Measurements from ENCODE around the gene IL2.

IL2 gene
- total RNA-seq, result 0.48 to 2,481 reads per million in 2 experiments

GRCh38 chr4:122456231-122457116 lies at the start of gene IL2:
TSS of gene IL2 (minus strand) at chr4:122456725. CDS start at chr4:122456440, 285 bp downstream.
- no peak for DNase-seq (ENCODE audit: low read depth)

- DNase-seq (ENCODE audit: low read depth), result no peak
These were observed 46.7 kb upstream of the IL2 start for GRCh38 chr4:122503214-122503613.

- no peak for DNase-seq (ENCODE audit: low read depth)
These were observed 44.5 kb upstream of the IL2 start for GRCh38 chr4:122500852-122501501.

- DNase-seq (ENCODE audit: low read depth), result no peak
These were observed 32.5 kb upstream of the IL2 start for GRCh38 chr4:122489061-122489460.

GRCh38 chr4:122483481-122483880 lies 27.0 kb upstream of the IL2 start:
- DNase-seq (ENCODE audit: low read depth), result no peak

- DNase-seq (ENCODE audit: low read depth), result no peak
These were observed 25.4 kb upstream of the IL2 start for GRCh38 chr4:122481766-122482405.

GRCh38 chr4:122480655-122481487 lies 24.3 kb upstream of the IL2 start:
- DNase-seq (ENCODE audit: low read depth), result no peak

- DNase-seq (ENCODE audit: low read depth), result no peak
These were observed 23.5 kb upstream of the IL2 start for GRCh38 chr4:122479935-122480416.

GRCh38 chr4:122476745-122477144 lies 20.2 kb upstream of the IL2 start:
- no peak for DNase-seq (ENCODE audit: low read depth)

GRCh38 chr4:122476126-122476525 lies 19.6 kb upstream of the IL2 start:
- no peak for DNase-seq (ENCODE audit: low read depth)

- no peak for DNase-seq (ENCODE audit: low read depth)
These were observed 18.7 kb upstream of the IL2 start for GRCh38 chr4:122475233-122475632.

- no peak for DNase-seq (ENCODE audit: low read depth)
These were observed 12.9 kb upstream of the IL2 start for GRCh38 chr4:122469457-122469856.

GRCh38 chr4:122458625-122459024 lies 2.1 kb upstream of the IL2 start:
- peak; percentile 7 for DNase-seq (ENCODE audit: low read depth)

- no peak for DNase-seq (ENCODE audit: low read depth)
These were observed 3.0 kb downstream of the IL2 start for GRCh38 chr4:122453384-122453995.

GRCh38 chr4:122450847-122451246 lies 5.7 kb downstream of the IL2 start:
- DNase-seq (ENCODE audit: low read depth), result no peak

- no peak for DNase-seq (ENCODE audit: low read depth)
These were observed 22.2 kb downstream of the IL2 start for GRCh38 chr4:122434285-122434684.

GRCh38 chr4:122431351-122431750 lies 25.2 kb downstream of the IL2 start:
- DNase-seq (ENCODE audit: low read depth), result no peak

GRCh38 chr4:122423246-122423645 lies 33.3 kb downstream of the IL2 start:
- no peak for DNase-seq (ENCODE audit: low read depth)

- no peak for DNase-seq (ENCODE audit: low read depth)
These were observed 44.0 kb downstream of the IL2 start for GRCh38 chr4:122412547-122412946.

GRCh38 chr4:122403861-122404260 lies 52.7 kb downstream of the IL2 start:
- no peak for DNase-seq (ENCODE audit: low read depth)
